Tibial artery (tissue), 4 donors: ENCODE data around the gene KCNQ4.

Source experiments
- DNase-seq, 2 donors: peaks; one replicate each; pipeline ENCODE4 v3.0.0-alpha.2; 2019
- H3K27ac ChIP-seq, 2 donors: fragments of 200-600 bp; sonication (generic) in 1 of 2; 1 replicate in 1 of 2; 2 replicates in 1 of 2; pipeline ENCODE4 v1.5.1; 2018 to 2019; ENCODE audit warnings: mild to moderate bottlenecking in 1 of 2
- H3K27me3 ChIP-seq, 2 donors: fragments of 200-600 bp; sonication (generic) in 1 of 2; one replicate each; pipeline versions ENCODE4 v1.5.1 to v1.6.0; 2016 to 2019
- H3K36me3 ChIP-seq, 3 donors: fragments of 200-600 bp; sonication (generic) in 2 of 3; one replicate each; pipeline ENCODE4 v1.5.1; 2016 to 2019; ENCODE audit warnings: mild to moderate bottlenecking in 2 of 3
- H3K4me1 ChIP-seq, 4 donors: fragments of 200-600 bp; sonication (generic) in 2 of 4; 1 replicate in 3 of 4; 2 replicates in 1 of 4; pipeline ENCODE4 v1.5.1; 2016 to 2019
- H3K4me3 ChIP-seq, 2 donors: fragments of 200-600 bp; sonication (generic) in 1 of 2; 1 replicate in 1 of 2; 2 replicates in 1 of 2; pipeline ENCODE4 v1.5.1; 2018 to 2019; ENCODE audit warnings: mild to moderate bottlenecking in 2 of 2
- H3K9me3 ChIP-seq, 3 donors: fragments of 200-600 bp; sonication (generic) in 1 of 3; one replicate each; pipeline ENCODE4 v1.5.1; 2016 to 2019
- CTCF ChIP-seq, 2 experiments: fragments of 200-600 bp in 1 of 2; fragments of 450-650 bp in 1 of 2; IDR thresholded peaks; one replicate each; pipeline ENCODE4 v1.5.1; 2017 to 2019; ENCODE audit warnings: antibody characterized with exemption in 2 of 2, mild to moderate bottlenecking in 1 of 2, moderate library complexity in 1 of 2
- intact Hi-C: fragments of 100-400 bp; cut with DNase I; formaldehyde crosslinking; loops from one replicate; pipeline ENCODE4 v1.15.0; 2023; ENCODE audit warnings: low total_unique reads

KCNQ4 gene

DNA sequence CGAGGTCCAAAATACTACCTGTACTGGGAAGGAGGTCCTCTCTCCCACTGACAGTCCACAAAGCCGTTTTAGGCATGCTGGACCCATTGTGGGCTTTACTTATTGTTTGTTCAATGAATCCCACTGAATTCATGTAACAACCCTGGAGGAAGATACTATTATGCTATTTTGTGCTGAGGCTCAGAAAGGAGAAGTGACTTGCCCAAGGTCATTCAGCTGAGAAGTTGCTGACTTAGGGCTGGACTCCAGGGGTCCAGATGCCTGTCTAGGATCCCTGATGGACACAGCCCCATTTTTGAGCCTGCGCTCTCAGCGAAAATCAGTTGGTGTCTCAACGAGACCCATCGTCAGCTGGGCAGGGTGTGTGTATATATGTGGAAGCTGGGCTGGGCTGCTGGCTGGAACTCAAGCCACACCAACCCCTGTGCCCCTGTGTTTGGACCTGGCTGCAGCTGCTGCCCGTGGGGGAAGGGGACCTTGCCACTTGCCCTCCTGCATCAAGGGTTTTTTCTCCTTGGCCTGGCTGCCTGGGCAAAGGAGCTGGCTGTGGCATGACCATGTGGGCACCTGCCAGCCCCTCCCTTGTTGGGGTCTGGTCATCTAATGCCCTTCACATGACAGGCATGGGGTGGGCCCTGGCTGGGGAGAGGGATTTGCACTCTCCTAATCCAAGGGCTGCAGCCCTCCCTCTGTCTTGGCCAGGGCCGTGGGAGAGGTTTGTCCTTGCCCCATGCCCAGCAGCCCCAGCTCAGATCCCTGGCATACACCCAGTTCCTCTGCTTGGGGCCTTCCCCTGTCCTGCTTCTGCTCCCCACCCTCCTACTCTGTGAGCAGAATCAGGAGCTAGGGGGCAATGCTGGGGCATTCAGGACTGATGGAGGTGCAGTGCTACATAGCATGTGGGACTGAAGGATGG, 15.0 kb downstream of the KCNQ4 start:
- peaks cover 9 to 82% (median 70%) of the 10 kb centered on the region in 4 donors for H3K4me1 ChIP-seq
- no peak overlapping the region for H3K4me3 ChIP-seq
- H3K27me3 ChIP-seq = no peaks in the 10 kb centered on the region
- no peaks in the 10 kb centered on the region for H3K9me3 ChIP-seq
- DNase-seq = no peak
- no peaks in the 10 kb centered on the region for H3K36me3 ChIP-seq
- intact Hi-C loops = loop anchor here (10.0 kb wide), 1 partner anchor 866 kb away; no protein-coding TSS in a partner anchor
- H3K27ac ChIP-seq = peak overlapping the region; percentile 65 to 67
- TF ChIP-seq CTCF (IDR thresholded peaks at IDR 0.05) = no peak

DNA sequence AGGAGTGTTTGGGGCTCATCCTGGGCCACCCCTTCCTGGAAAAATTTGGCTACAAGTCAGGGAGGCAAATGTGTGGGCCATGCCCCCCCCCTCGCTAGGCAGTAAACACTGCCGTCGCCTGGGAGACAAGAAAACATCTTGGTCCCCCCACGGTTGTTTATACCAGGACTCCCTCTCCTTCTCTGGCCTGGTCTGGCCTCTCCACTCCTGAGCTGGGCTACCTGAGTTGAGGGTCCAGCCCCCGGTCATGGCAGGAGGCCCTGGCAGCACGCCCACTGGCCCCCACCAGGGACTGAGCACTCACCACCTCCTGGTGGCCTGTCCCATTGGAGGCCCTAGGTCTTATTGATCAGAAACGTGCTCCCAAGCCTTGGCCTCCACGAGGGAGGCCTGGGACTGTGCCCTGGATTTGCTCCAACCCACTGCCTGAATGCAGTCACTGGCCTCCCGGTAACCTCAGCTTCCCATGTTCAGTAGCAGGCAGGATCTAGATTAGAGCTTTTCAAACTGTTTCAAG, 15.8 kb downstream of the KCNQ4 start:
- Histone ChIP-seq H3K27ac (peak overlapping the region; percentile 65 to 67), H3K36me3 (no peaks in the 10 kb centered on the region), H3K4me3 (no peak overlapping the region), H3K4me1 (peaks cover 9 to 90% (median 73%) of the 10 kb centered on the region in 4 donors), H3K27me3 (no peaks in the 10 kb centered on the region), H3K9me3 (no peaks in the 10 kb centered on the region)
- intact Hi-C loops = loop anchor here (10.0 kb wide), 1 partner anchor 865 kb away; no protein-coding TSS in a partner anchor
- DNase-seq = peak in 1 of 2 donors; percentile 77
- TF ChIP-seq CTCF (IDR thresholded peaks at IDR 0.05) = no peak

DNA sequence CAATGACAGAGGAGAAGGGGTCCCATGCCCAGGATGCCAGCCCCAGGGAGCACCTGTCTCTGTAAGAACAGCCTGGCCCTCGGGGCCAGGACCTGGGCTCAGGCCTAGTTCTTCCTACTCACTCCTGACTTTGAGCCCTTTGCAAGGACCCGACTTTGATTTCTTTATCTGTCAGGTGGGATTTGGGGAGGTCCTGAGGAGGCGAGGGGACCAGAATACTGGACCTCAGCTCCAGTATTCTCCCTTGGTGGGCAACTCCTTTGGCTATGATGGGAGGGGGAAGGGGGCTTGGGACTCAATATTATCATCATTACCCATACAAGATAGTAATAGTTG, 18.1 kb downstream of the KCNQ4 start:
- Histone ChIP-seq H3K27ac (peak overlapping the region; percentile 79 to 85), H3K4me1 (peaks cover 9 to 97% (median 77%) of the 10 kb centered on the region in 4 donors), H3K4me3 (peak overlapping the region; percentile 45 to 51), H3K27me3 (no peaks in the 10 kb centered on the region), H3K9me3 (no peaks in the 10 kb centered on the region), H3K36me3 (no peaks in the 10 kb centered on the region)
- no peak for TF ChIP-seq CTCF (IDR thresholded peaks at IDR 0.05)
- no peak for DNase-seq
- intact Hi-C loops = no loop called here

- Histone ChIP-seq H3K27ac (peak overlapping the region; percentile 79 to 85), H3K36me3 (no peaks in the 10 kb centered on the region), H3K9me3 (no peaks in the 10 kb centered on the region), H3K4me3 (peak overlapping the region; percentile 45 to 51), H3K4me1 (peaks cover 9 to 97% (median 78%) of the 10 kb centered on the region in 4 donors), H3K27me3 (no peaks in the 10 kb centered on the region)
- TF ChIP-seq CTCF (IDR thresholded peaks at IDR 0.05) = no peak
- DNase-seq = peak; percentile 75 to 93
- intact Hi-C loops = no loop called here
Observed at GRCh38 chr1:40802078-40802741, 18.6 kb downstream of the KCNQ4 start.

GRCh38 chr1:40802742-40803113, 19.1 kb downstream of the KCNQ4 start:
- H3K4me3 ChIP-seq = peak overlapping the region; percentile 45 to 51
- intact Hi-C loops = no loop called here
- H3K27ac ChIP-seq = peak overlapping the region; percentile 79 to 85

More at GRCh38 chr1:40802742-40803113, 19.1 kb downstream of the KCNQ4 start:
- no peak for TF ChIP-seq CTCF (IDR thresholded peaks at IDR 0.05)
- Histone ChIP-seq H3K36me3 (no peaks in the 10 kb centered on the region), H3K4me1 (peaks cover 9 to 97% (median 78%) of the 10 kb centered on the region in 4 donors), H3K27me3 (no peaks in the 10 kb centered on the region), H3K9me3 (no peaks in the 10 kb centered on the region)
- DNase-seq = no peak
